IPS-18a (cell line): Measurements from ENCODE around the gene NRXN3.
A peak's percentile ranks its signal among the peaks of the same experiment; 100 is the strongest.

Source experiments
- H3K27ac ChIP-seq: one replicate; pipeline ENCODE4 v1.5.1; 2013; ENCODE audit warnings: low read length
- H3K27me3 ChIP-seq: one replicate; pipeline ENCODE4 v1.6.1; 2013; ENCODE audit warnings: mild to moderate bottlenecking, low read length; ENCODE audit not compliant: control insufficient read depth, insufficient read depth
- H3K36me3 ChIP-seq: one replicate; pipeline ENCODE4 v1.6.1; 2013; ENCODE audit warnings: low read depth, low read length; ENCODE audit not compliant: control insufficient read depth
- H3K4me1 ChIP-seq: one replicate; pipeline ENCODE4 v1.6.1; 2013; ENCODE audit warnings: low read depth, low read length; ENCODE audit not compliant: control insufficient read depth
- H3K4me3 ChIP-seq: one replicate; pipeline ENCODE4 v1.5.1; 2013; ENCODE audit warnings: low read length
- H3K9ac ChIP-seq: one replicate; pipeline ENCODE4 v1.6.1; 2013; ENCODE audit warnings: mild to moderate bottlenecking, low read length, moderate library complexity
- H3K9me3 ChIP-seq: one replicate; pipeline ENCODE4 v1.6.1; 2013; ENCODE audit warnings: low read depth, low read length; ENCODE audit not compliant: control insufficient read depth

The NRXN3 gene

GRCh38 chr14:79251278-79251677, 1081.1 kb downstream of the NRXN3 start:
- Histone ChIP-seq H3K4me1 (peaks cover 10% of the 10 kb centered on the region), H3K9me3 (no peaks in the 10 kb centered on the region), H3K4me3 (no peak overlapping the region), H3K9ac (no peak overlapping the region), H3K27ac (no peak overlapping the region), H3K27me3 (no peaks in the 10 kb centered on the region), H3K36me3 (no peaks in the 10 kb centered on the region)

GRCh38 chr14:79253576-79253975, 1083.4 kb downstream of the NRXN3 start:
- Histone ChIP-seq H3K27ac (no peak overlapping the region), H3K9me3 (no peaks in the 10 kb centered on the region)

GRCh38 chr14:79254069-79254775, 1084.0 kb downstream of the NRXN3 start:
- Histone ChIP-seq H3K27me3 (no peaks in the 10 kb centered on the region), H3K9ac (no peak overlapping the region), H3K36me3 (no peaks in the 10 kb centered on the region), H3K4me1 (peaks cover under 1% of the 10 kb centered on the region), H3K27ac (no peak overlapping the region), H3K4me3 (no peak overlapping the region), H3K9me3 (no peaks in the 10 kb centered on the region)

More at GRCh38 chr14:79253576-79253975, 1083.4 kb downstream of the NRXN3 start:
- H3K36me3 ChIP-seq = no peaks in the 10 kb centered on the region
- H3K9ac ChIP-seq = no peak overlapping the region
- peaks cover 7% of the 10 kb centered on the region for H3K4me1 ChIP-seq
- H3K27me3 ChIP-seq = no peaks in the 10 kb centered on the region
- no peak overlapping the region for H3K4me3 ChIP-seq

GRCh38 chr14:79256380-79256779, 1086.2 kb downstream of the NRXN3 start:
- Histone ChIP-seq H3K27me3 (no peaks in the 10 kb centered on the region), H3K27ac (no peak overlapping the region), H3K9ac (no peak overlapping the region), H3K36me3 (no peaks in the 10 kb centered on the region), H3K4me3 (no peak overlapping the region), H3K4me1 (no peaks in the 10 kb centered on the region), H3K9me3 (no peaks in the 10 kb centered on the region)

- Histone ChIP-seq H3K36me3 (no peaks in the 10 kb centered on the region), H3K9me3 (no peaks in the 10 kb centered on the region), H3K27me3 (no peaks in the 10 kb centered on the region), H3K27ac (no peak overlapping the region), H3K4me3 (no peak overlapping the region), H3K9ac (no peak overlapping the region), H3K4me1 (no peaks in the 10 kb centered on the region)
Observed at GRCh38 chr14:79260406-79260805, 1090.2 kb downstream of the NRXN3 start.

- no peaks in the 10 kb centered on the region for H3K9me3 ChIP-seq
- no peak overlapping the region for H3K4me3 ChIP-seq
- no peaks in the 10 kb centered on the region for H3K36me3 ChIP-seq
- no peak overlapping the region for H3K9ac ChIP-seq
- no peaks in the 10 kb centered on the region for H3K4me1 ChIP-seq
- no peak overlapping the region for H3K27ac ChIP-seq
- H3K27me3 ChIP-seq = no peaks in the 10 kb centered on the region
Observed at GRCh38 chr14:79265366-79265946, 1095.3 kb downstream of the NRXN3 start.

- no peak overlapping the region for H3K27ac ChIP-seq
- no peaks in the 10 kb centered on the region for H3K36me3 ChIP-seq
- H3K9ac ChIP-seq = no peak overlapping the region
- no peaks in the 10 kb centered on the region for H3K27me3 ChIP-seq
- H3K4me3 ChIP-seq = no peak overlapping the region
- H3K4me1 ChIP-seq = no peaks in the 10 kb centered on the region
- no peaks in the 10 kb centered on the region for H3K9me3 ChIP-seq
Observed at GRCh38 chr14:79270361-79270760, 1100.2 kb downstream of the NRXN3 start.

GRCh38 chr14:79271122-79271521, 1100.9 kb downstream of the NRXN3 start:
- Histone ChIP-seq H3K36me3 (no peaks in the 10 kb centered on the region), H3K4me1 (no peaks in the 10 kb centered on the region), H3K27me3 (no peaks in the 10 kb centered on the region), H3K9ac (no peak overlapping the region), H3K4me3 (no peak overlapping the region), H3K27ac (no peak overlapping the region), H3K9me3 (no peaks in the 10 kb centered on the region)

- Histone ChIP-seq H3K4me3 (no peak overlapping the region), H3K9me3 (no peaks in the 10 kb centered on the region), H3K27ac (no peak overlapping the region), H3K4me1 (peaks cover 7% of the 10 kb centered on the region), H3K9ac (no peak overlapping the region), H3K36me3 (no peaks in the 10 kb centered on the region), H3K27me3 (peaks cover 26% of the 10 kb centered on the region)
Observed at GRCh38 chr14:79274641-79275291, 1104.6 kb downstream of the NRXN3 start.

- Histone ChIP-seq H3K27me3 (peaks cover 31% of the 10 kb centered on the region), H3K27ac (no peak overlapping the region), H3K36me3 (no peaks in the 10 kb centered on the region)
Observed at GRCh38 chr14:79275292-79275655, 1105.1 kb downstream of the NRXN3 start.

GRCh38 chr14:79278286-79278797, 1108.2 kb downstream of the NRXN3 start:
- peaks cover 58% of the 10 kb centered on the region for H3K27me3 ChIP-seq
- peak overlapping the region; percentile 77 for H3K4me3 ChIP-seq
- H3K27ac ChIP-seq = no peak overlapping the region
- no peaks in the 10 kb centered on the region for H3K9me3 ChIP-seq
- H3K4me1 ChIP-seq = peaks cover 40% of the 10 kb centered on the region
- H3K36me3 ChIP-seq = no peaks in the 10 kb centered on the region
- H3K9ac ChIP-seq = no peak overlapping the region

More at GRCh38 chr14:79275292-79275655, 1105.1 kb downstream of the NRXN3 start:
- Histone ChIP-seq H3K9ac (no peak overlapping the region), H3K9me3 (no peaks in the 10 kb centered on the region), H3K4me1 (peaks cover 11% of the 10 kb centered on the region), H3K4me3 (no peak overlapping the region)
